GM18507 (cell line): ENCODE data around the gene CDH2.

Experiments
- DNase-seq: peaks from one replicate; pipeline ENCODE4 v3.0.0; 2011; ENCODE audit warnings: low read depth; ENCODE audit not compliant: insufficient read length; ENCODE audit errors: extremely low spot score
- FAIRE-seq: peaks from 2 replicates; lab custom pipeline; 2011; peaks lifted over from hg19 to GRCh38; lab: Jason Lieb, UNC

The CDH2 gene

GRCh38 chr18:28108814-28109213 is 68.1 kb downstream of the CDH2 start:
- DNase-seq (no peak), FAIRE-seq (no peak)

DNA sequence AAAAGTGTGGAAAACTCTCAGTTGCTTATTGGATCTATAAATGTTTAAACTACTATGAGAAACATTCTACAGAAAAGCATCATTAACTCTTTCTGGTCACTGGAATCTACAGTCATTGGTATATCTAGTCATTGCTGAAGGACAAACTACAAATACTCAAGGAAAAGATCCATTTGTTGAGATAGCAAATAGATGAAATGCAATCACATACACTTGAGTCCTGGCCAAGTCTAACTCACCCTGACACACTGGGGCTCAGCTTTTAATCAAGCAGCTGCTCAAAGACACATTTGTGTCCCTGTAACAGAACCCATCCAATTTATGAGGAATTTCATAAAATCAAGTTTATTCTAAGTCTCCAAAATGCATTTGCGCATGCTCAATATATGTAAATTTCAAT is 68.7 kb downstream of the CDH2 start:
- DNase-seq: no peak
- no peak for FAIRE-seq

DNA sequence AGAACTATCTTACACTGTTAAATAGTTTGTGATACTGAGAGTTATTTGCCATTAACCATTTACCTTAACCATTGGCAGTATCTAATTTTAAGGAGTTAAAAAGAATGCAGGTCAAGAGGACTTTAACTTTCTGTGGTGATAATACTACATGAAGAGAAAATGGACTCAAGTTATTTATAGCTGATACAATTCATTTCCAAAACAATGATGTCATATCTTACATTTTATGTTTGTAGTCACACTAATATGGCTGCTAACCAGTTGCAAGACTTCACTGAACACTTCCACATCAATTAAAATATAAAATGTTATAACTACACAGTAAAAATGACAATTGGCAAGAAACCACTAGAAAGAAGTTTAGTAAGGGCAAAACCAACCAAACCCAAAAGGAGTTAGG is 77.7 kb downstream of the CDH2 start:
- no peak for DNase-seq
- no peak for FAIRE-seq

DNA sequence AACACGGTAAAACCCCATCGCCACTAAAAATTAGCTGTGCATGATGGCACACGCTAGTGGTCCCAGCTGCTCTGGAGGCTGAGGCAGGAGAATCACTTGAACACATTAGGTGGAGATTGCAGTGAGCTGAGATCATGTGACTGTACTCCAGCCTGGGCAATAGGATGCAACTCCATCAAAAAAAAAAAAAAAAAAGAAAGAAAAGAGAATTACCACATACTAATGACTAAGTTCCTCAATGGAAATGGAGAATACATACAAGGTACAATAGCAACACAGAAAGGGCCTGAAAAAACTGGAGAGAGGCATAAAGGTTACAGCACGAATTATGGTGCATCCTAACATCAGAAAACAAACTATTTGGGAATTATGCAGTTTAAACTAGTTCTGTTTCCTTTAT is 81.3 kb downstream of the CDH2 start:
- DNase-seq (no peak), FAIRE-seq (no peak)

GRCh38 chr18:28095041-28095440 is 81.9 kb downstream of the CDH2 start:
- DNase-seq (no peak), FAIRE-seq (no peak)

GRCh38 chr18:28091197-28091596 is 85.7 kb downstream of the CDH2 start:
- FAIRE-seq: no peak

GRCh38 chr18:28088477-28088876 is 88.5 kb downstream of the CDH2 start:
- no peak for DNase-seq
- no peak for FAIRE-seq

More at GRCh38 chr18:28091197-28091596, 85.7 kb downstream of the CDH2 start:
- DNase-seq: no peak

- FAIRE-seq: no peak
- no peak for DNase-seq
These were observed 90.0 kb downstream of the CDH2 start for GRCh38 chr18:28086670-28087552.

DNA sequence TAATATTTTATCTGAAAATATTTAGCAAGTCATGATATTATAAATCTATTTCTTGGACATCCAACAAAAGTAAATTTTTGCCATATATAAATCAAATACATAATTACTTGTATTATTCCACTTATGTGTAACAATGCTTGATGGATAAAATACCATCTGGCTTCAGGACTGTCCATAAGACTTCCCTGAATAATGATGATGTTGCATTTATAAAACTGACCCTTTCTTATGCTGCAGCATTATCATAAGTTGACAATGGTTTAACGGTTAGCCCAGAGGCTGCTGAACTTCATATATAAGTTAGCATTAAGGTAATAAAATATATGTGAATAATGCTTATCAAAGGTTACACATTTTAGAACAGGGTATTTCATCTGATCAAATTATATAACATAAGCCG is 95.4 kb downstream of the CDH2 start:
- DNase-seq: no peak
- no peak for FAIRE-seq

GRCh38 chr18:28080876-28081300 is 96.0 kb downstream of the CDH2 start:
- DNase-seq (no peak), FAIRE-seq (no peak)

DNA sequence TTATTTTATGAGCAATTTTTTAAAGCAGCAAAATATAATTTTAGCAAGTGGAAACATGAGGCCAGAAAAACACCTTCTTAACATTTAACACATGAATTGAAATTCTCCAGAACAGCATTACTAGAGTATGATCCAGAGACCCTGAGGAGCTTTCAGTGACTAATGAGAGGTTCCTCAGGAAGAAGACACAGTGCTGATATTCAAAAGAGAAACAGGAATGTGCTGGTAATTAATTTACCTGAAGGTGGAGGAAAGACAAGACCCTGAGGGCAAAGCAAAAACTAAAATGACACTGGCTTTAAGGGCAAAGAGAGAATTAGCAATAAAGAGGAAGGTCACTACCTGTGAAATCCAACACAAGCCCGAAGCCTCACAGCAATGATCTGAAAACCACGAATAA is 97.0 kb downstream of the CDH2 start:
- no peak for DNase-seq
- no peak for FAIRE-seq

- DNase-seq: no peak
- no peak for FAIRE-seq
These were observed 98.1 kb downstream of the CDH2 start for GRCh38 chr18:28078849-28079248.

GRCh38 chr18:28078298-28078697 is 98.6 kb downstream of the CDH2 start:
- DNase-seq (no peak), FAIRE-seq (no peak)

- FAIRE-seq (no peak), DNase-seq (no peak)
These were observed 101.4 kb downstream of the CDH2 start for GRCh38 chr18:28075501-28075900.

GRCh38 chr18:28074076-28074475 is 102.9 kb downstream of the CDH2 start:
- no peak for FAIRE-seq
- DNase-seq: no peak

DNA sequence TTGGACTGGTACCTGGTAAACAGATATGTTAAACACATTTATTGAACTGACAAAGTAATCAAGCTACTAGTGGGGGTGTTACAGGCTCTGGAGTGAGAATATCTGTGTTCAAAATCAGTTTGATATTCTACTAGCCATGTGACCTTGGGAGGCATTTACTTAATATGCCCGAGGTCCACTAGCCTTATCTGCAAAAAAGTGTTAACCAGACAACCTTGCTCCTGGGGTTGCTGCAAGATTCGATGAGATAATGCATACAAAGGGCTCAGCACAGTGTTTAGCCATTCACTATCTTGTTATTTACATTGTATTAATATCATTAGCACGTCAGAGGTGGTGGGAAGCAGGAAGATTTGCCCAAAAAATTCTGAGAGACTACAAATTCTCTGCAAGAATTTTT is 103.3 kb downstream of the CDH2 start:
- FAIRE-seq (no peak), DNase-seq (no peak)

DNA sequence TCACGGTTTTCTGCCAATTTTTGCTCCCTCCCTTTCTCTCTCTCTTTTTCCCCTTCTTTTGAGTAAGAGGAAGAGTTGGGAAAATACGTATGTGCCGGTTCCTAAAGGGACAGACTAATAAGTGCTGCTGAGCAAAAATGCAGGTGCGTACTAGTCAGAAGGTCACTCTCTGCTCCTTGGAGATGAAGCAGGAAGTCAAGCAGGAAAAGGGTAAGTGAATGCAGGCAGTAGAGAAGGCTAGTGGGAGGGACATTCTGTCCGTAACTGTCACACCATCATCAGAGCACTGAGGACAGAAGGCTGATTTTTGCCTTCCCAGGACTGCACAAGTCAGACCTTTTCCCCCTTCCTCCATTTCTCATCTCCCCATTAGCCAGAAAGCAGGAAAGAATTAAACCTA is 105.7 kb downstream of the CDH2 start:
- no peak for FAIRE-seq
- DNase-seq: no peak

GRCh38 chr18:28068207-28068606 is 108.7 kb downstream of the CDH2 start:
- FAIRE-seq: no peak

GRCh38 chr18:28067346-28067745 is 109.6 kb downstream of the CDH2 start:
- no peak for FAIRE-seq
- no peak for DNase-seq

More at GRCh38 chr18:28068207-28068606, 108.7 kb downstream of the CDH2 start:
- DNase-seq: no peak

GRCh38 chr18:28065793-28066186 is 111.1 kb downstream of the CDH2 start:
- no peak for FAIRE-seq

DNA sequence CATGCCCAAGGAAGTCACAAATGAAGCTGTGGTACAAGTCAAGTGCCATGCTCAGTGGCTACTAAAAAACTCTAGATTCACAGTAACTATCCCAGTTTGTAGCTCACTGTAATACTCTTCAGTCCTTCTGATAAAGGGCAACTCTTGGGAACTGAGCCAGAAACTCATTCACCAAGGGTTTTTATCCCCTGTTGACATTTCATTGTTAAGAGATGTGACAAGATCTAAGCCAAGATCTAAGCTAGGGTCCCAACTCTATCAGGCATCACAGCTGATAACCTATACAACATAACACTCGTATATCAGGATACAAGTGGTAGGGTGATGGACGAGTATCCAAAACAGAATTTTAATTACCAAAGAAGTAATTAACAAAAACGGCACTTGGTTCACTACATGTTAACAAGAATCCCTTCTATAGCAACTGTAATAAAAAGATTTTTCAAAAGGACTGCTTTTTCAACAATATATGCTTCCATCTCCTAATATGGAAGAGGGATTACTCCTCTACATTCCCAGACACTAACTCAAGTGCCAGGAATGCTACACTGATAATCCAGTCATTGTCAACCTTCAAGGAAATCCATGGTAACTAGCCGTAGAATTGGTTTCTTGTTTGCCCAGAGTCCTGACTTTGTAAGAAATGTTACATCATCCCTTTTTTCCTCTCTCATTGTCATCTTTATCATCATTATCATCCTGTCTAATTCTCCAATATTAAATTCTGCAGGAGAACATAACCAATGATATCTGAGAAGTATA is 111.7 kb downstream of the CDH2 start:
- DNase-seq (no peak), FAIRE-seq (no peak)

More at GRCh38 chr18:28065793-28066186, 111.1 kb downstream of the CDH2 start:
- DNase-seq: no peak
